ENCODE measurements around the gene TRIM2. TPM values are rescaled to one million over a fixed set of nuclear protein-coding genes. Genes with fewer than 3 reads are reported as not detected.

The TRIM2 gene
- polyA plus RNA-seq, 3 donors, result 0.50 to 0.96 (median 0.76) TPM

GRCh38 chr4:153365003-153365402 lies 160.8 kb downstream of the TRIM2 start:
- Mint-ChIP-seq H3K36me3 (peaks cover 42 to 58% of the 10 kb centered on the region in 2 donors), H3K27ac (peak overlapping the region in 2 of 7 donors; percentile 33 to 37), H3K27me3 (ENCODE audit: low read depth in 3 of 3) (no peaks in the 10 kb centered on the region), H3K4me1 (peaks cover 5% of the 10 kb centered on the region), H3K4me3 (no peak overlapping the region), H3K9me3 (peaks cover 0 to 4% (median 0%) of the 10 kb centered on the region in 7 donors)
- intact Hi-C loops (cut with micrococcal nuclease), result no loop called here
- no peak overlapping the region for H3K4me2 ChIP-seq (replicated peaks; ENCODE audit: extremely low read depth, low read length, poor library complexity, severe bottlenecking)
- H3K27ac ChIP-seq (ENCODE audit: low read depth in 1 of 2, low read length in 2 of 2), result no peak overlapping the region
- no CpG with 5 or more reads among the region's 2 CpGs for WGBS (ENCODE audit: insufficient coverage)
- no peaks in the 10 kb centered on the region for H3K9me3 ChIP-seq (replicated peaks in 1 of 2; ENCODE audit: control insufficient read depth in 1 of 2, insufficient read depth in 1 of 2, low read length in 2 of 2)
- no peak overlapping the region for H2AFZ ChIP-seq (ENCODE audit: insufficient read depth, low read depth, low read length, poor library complexity, severe bottlenecking)
- no peaks in the 10 kb centered on the region for H3K27me3 ChIP-seq (ENCODE audit: control insufficient read depth in 2 of 2, insufficient read depth in 2 of 2, low read length in 2 of 2)
- H3K4me3 ChIP-seq (replicated peaks in 1 of 3; ENCODE audit: low read depth in 2 of 3, low read length in 3 of 3), result no peak overlapping the region
- H3K79me2 ChIP-seq (ENCODE audit: insufficient read depth, low read length), result no peaks in the 10 kb centered on the region
- DNase-seq, result peak; percentile 10 to 44 (median 20)
- H3K4me1 ChIP-seq (ENCODE audit: control insufficient read depth in 1 of 2, insufficient read depth in 2 of 2, low read length in 2 of 2), result no peaks in the 10 kb centered on the region
- peaks cover under 1 to 34% of the 10 kb centered on the region in 2 donors for H3K36me3 ChIP-seq (replicated peaks in 1 of 2; ENCODE audit: control insufficient read depth in 1 of 2, insufficient read depth in 2 of 2, low read length in 2 of 2)
- no peaks in the 10 kb centered on the region for H4K20me1 ChIP-seq (ENCODE audit: insufficient read depth, low read length)
- TF ChIP-seq CTCF (IDR thresholded peaks at IDR 0.05), result no peak
- no peak overlapping the region for H3K9ac ChIP-seq (ENCODE audit: insufficient read depth, low read length, poor library complexity, severe bottlenecking)

GRCh38 chr4:153366486-153366885 lies 162.2 kb downstream of the TRIM2 start:
- no peak overlapping the region for H3K27ac Mint-ChIP-seq
- no peak for TF ChIP-seq CTCF (IDR thresholded peaks at IDR 0.05)
- H3K9me3 Mint-ChIP-seq, result peaks cover 0 to 7% (median 3%) of the 10 kb centered on the region in 7 donors
- no peaks in the 10 kb centered on the region for H3K27me3 ChIP-seq (ENCODE audit: control insufficient read depth in 2 of 2, insufficient read depth in 2 of 2, low read length in 2 of 2)
- intact Hi-C loops (cut with micrococcal nuclease), result no loop called here
- H3K27me3 Mint-ChIP-seq (ENCODE audit: low read depth in 3 of 3), result no peaks in the 10 kb centered on the region
- H3K36me3 ChIP-seq (replicated peaks in 1 of 2; ENCODE audit: control insufficient read depth in 1 of 2, insufficient read depth in 2 of 2, low read length in 2 of 2), result peaks cover 4 to 49% of the 10 kb centered on the region in 2 donors
- H3K9ac ChIP-seq (ENCODE audit: insufficient read depth, low read length, poor library complexity, severe bottlenecking), result no peak overlapping the region
- H3K4me3 ChIP-seq (replicated peaks in 1 of 3; ENCODE audit: low read depth in 2 of 3, low read length in 3 of 3), result no peak overlapping the region
- H3K4me2 ChIP-seq (replicated peaks; ENCODE audit: extremely low read depth, low read length, poor library complexity, severe bottlenecking), result no peak overlapping the region
- no peak overlapping the region for H3K4me3 Mint-ChIP-seq
- H3K9me3 ChIP-seq (replicated peaks in 1 of 2; ENCODE audit: control insufficient read depth in 1 of 2, insufficient read depth in 1 of 2, low read length in 2 of 2), result no peaks in the 10 kb centered on the region
- H3K27ac ChIP-seq (ENCODE audit: low read depth in 1 of 2, low read length in 2 of 2), result no peak overlapping the region
- H3K36me3 Mint-ChIP-seq, result peaks cover 42 to 64% of the 10 kb centered on the region in 2 donors
- no peak for DNase-seq
- no peaks in the 10 kb centered on the region for H4K20me1 ChIP-seq (ENCODE audit: insufficient read depth, low read length)
- H2AFZ ChIP-seq (ENCODE audit: insufficient read depth, low read depth, low read length, poor library complexity, severe bottlenecking), result no peak overlapping the region
- peaks cover 5% of the 10 kb centered on the region for H3K4me1 Mint-ChIP-seq
- no peaks in the 10 kb centered on the region for H3K4me1 ChIP-seq (ENCODE audit: control insufficient read depth in 1 of 2, insufficient read depth in 2 of 2, low read length in 2 of 2)
- no CpG with 5 or more reads among the region's 1 CpG for WGBS (ENCODE audit: insufficient coverage)
- no peaks in the 10 kb centered on the region for H3K79me2 ChIP-seq (ENCODE audit: insufficient read depth, low read length)

Measured in CD14-positive monocyte (primary cell).